ENCODE measurements around the gene ORMDL2. TPM values are rescaled to one million over a fixed set of nuclear protein-coding genes. Genes with fewer than 3 reads are reported as not detected.
"Not testable (repeated sequence)": the region's sequence is repeated elsewhere in the genome, so short reads cannot be mapped to it uniquely, and the experiment has no call there.

ORMDL2 gene
- total and polyA plus RNA-seq, 7 donors: 9.1 to 64.6 (median 18.0) TPM

DNA sequence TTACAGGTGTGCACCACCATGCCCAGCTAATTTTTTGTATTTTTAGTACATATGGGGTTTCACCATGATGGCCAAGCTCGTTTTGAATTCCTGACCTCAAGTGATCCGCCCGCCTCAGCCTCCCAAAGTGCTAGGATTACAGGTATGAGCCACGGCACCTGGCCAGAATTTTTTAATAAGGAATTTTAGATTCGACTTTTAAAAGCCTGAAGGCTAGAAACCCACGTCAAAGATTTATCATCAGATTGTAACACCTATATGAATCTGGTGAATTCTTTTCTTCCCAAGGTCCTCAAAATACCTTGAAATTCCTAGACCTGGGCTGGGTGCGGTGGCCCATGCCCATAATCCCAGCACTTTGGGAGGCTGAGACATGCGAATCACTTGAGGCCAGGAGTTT, 43.6 kb downstream of the ORMDL2 start:
- H3K36me3 ChIP-seq: no peaks in the 10 kb centered on the region
- H3K4me1 ChIP-seq: no peaks in the 10 kb centered on the region
- WGBS, 2 donors: 94 to 95% methylated on average over 8 of the region's 8 CpGs
- no peak for TF ChIP-seq EP300 (IDR thresholded peaks at IDR 0.05)
- TF ChIP-seq POLR2A (IDR thresholded peaks at IDR 0.05): no peak
- peaks cover 0 to 5% (median 0%) of the 10 kb centered on the region in 4 donors for H3K9me3 ChIP-seq
- intact Hi-C loops (cut with DNase I): no loop called here
- no peak for DNase-seq
- H3K27ac ChIP-seq: no peak overlapping the region
- H3K4me3 ChIP-seq: no peak overlapping the region
- H3K27me3 ChIP-seq: no peaks in the 10 kb centered on the region

- no peak for TF ChIP-seq POLR2AphosphoS5 (IDR thresholded peaks at IDR 0.05)
- no peak for TF ChIP-seq POLR2A (IDR thresholded peaks at IDR 0.05)
- TF ChIP-seq, protein P1, sequence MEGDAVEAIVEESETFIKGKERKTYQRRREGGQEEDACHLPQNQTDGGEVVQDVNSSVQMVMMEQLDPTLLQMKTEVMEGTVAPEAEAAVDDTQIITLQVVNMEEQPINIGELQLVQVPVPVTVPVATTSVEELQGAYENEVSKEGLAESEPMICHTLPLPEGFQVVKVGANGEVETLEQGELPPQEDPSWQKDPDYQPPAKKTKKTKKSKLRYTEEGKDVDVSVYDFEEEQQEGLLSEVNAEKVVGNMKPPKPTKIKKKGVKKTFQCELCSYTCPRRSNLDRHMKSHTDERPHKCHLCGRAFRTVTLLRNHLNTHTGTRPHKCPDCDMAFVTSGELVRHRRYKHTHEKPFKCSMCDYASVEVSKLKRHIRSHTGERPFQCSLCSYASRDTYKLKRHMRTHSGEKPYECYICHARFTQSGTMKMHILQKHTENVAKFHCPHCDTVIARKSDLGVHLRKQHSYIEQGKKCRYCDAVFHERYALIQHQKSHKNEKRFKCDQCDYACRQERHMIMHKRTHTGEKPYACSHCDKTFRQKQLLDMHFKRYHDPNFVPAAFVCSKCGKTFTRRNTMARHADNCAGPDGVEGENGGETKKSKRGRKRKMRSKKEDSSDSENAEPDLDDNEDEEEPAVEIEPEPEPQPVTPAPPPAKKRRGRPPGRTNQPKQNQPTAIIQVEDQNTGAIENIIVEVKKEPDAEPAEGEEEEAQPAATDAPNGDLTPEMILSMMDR (IDR thresholded peaks at IDR 0.05): no peak
- TF ChIP-seq EP300 (IDR thresholded peaks at IDR 0.05): no peak
- DNase-seq: no peak
- Histone ChIP-seq H3K4me3 (no peak overlapping the region), H3K36me3 (no peaks in the 10 kb centered on the region), H3K27me3 (no peaks in the 10 kb centered on the region), H3K27ac (no peak overlapping the region), H3K9me3 (peaks cover 0 to 5% (median 0%) of the 10 kb centered on the region in 4 donors), H3K4me1 (no peaks in the 10 kb centered on the region)
- intact Hi-C loops (cut with DNase I): no loop called here
- 87 to 91% methylated on average over 3 of the region's 3 CpGs for WGBS, 2 donors
These were observed 44.0 kb downstream of the ORMDL2 start for GRCh38 chr12:55861871-55862270.

- TF ChIP-seq EP300 (IDR thresholded peaks at IDR 0.05) (no peak), POLR2AphosphoS5 (IDR thresholded peaks at IDR 0.05) (no peak), POLR2A (IDR thresholded peaks at IDR 0.05) (no peak)
- TF ChIP-seq, protein P1 (IDR thresholded peaks at IDR 0.05): no peak
These were observed 44.4 kb downstream of the ORMDL2 start for GRCh38 chr12:55862286-55862685.

DNA sequence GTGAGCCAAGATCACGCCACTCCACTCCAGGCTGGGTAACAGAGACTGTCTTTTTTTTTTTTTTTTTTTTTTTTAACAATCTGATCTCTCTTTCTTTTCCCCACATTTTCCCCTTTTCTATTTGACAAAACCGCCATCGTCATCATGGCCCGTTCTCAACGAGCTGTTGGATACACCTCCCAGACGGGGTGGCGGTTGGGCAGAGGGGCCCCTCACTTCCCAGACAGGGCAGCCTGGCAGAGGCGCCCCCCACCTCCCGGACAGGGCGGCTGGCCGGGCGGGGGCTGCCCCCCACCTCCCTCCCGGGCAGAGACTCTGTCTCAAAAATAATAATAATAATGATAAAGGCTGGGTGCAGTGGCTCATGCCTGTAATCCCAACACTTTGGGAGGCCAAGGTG, 45.1 kb downstream of the ORMDL2 start:
- 95 to 96% methylated on average over 13 of the region's 13 CpGs for WGBS, 2 donors
- not testable (repeated sequence) for H3K36me3 ChIP-seq, H3K9me3 ChIP-seq

More at GRCh38 chr12:55862286-55862685, 44.4 kb downstream of the ORMDL2 start:
- H3K4me1 ChIP-seq: no peaks in the 10 kb centered on the region
- H3K27ac ChIP-seq: no peak overlapping the region
- no peaks in the 10 kb centered on the region for H3K27me3 ChIP-seq
- no peak for DNase-seq
- intact Hi-C loops (cut with DNase I): no loop called here
- peaks cover 0 to 5% (median 0%) of the 10 kb centered on the region in 4 donors for H3K9me3 ChIP-seq
- H3K36me3 ChIP-seq: no peaks in the 10 kb centered on the region
- H3K4me3 ChIP-seq: no peak overlapping the region

GRCh38 chr12:55865327-55865726, 47.5 kb downstream of the ORMDL2 start:
- intact Hi-C loops (cut with DNase I): no loop called here
- Histone ChIP-seq H3K4me3 (no peak overlapping the region), H3K9me3 (peaks cover 0 to 5% (median 0%) of the 10 kb centered on the region in 4 donors), H3K4me1 (no peaks in the 10 kb centered on the region), H3K27me3 (no peaks in the 10 kb centered on the region), H3K27ac (no peak overlapping the region), H3K36me3 (no peaks in the 10 kb centered on the region)
- DNase-seq: no peak
- TF ChIP-seq EP300 (IDR thresholded peaks at IDR 0.05): no peak
- TF ChIP-seq, protein P1 (IDR thresholded peaks at IDR 0.05): no peak
- no peak for TF ChIP-seq POLR2AphosphoS5 (IDR thresholded peaks at IDR 0.05)
- TF ChIP-seq POLR2A (IDR thresholded peaks at IDR 0.05): no peak
- 93 to 95% methylated on average over 2 of the region's 2 CpGs for WGBS, 2 donors

More for the DNA sequence above, 45.1 kb downstream of the ORMDL2 start:
- H3K27ac ChIP-seq; H3K27me3 ChIP-seq; DNase-seq; H3K4me3 ChIP-seq; intact Hi-C loops (cut with DNase I); H3K4me1 ChIP-seq: not testable (repeated sequence)

DNA sequence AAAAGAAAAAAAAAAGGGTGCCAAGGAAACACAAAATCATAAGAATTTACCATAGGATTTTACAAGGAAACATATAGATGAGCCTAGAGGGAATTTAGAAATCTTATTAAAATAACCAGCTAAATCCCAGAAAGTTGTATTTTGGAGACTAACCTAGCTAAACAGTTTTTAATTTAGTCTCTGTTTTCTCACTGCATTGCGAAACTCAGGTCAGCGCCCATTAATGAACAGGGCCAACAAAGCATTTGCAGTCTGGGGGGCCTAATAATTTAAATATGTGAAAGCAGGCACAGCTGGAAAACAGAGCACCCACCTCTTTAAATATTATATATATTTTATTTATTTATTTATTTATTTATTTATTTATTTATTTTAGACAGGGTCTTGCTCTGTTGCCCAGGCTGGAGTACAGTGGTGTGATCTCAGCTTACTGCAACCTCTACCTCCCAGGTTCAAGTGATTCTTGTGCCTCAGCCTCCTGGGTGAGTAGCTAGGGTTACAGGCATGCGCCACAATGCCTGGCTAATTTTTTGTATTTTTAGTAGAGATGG, 48.7 kb downstream of the ORMDL2 start:
- WGBS, 2 donors: 97 to 98% methylated on average over 3 of the region's 3 CpGs
- intact Hi-C loops (cut with DNase I); H3K4me1 ChIP-seq; DNase-seq; H3K27me3 ChIP-seq; H3K27ac ChIP-seq; H3K36me3 ChIP-seq; H3K4me3 ChIP-seq; H3K9me3 ChIP-seq: not testable (repeated sequence)

Other genes with a start within 250 kb of the ORMDL2 start
- not detected for gene OR2AP1, start 245.6 kb upstream of the ORMDL2 start, total RNA-seq
- gene OR2AP1, start 245.6 kb upstream of the ORMDL2 start, polyA plus RNA-seq: not detected
- not detected for gene OR10P1, start 181.1 kb upstream of the ORMDL2 start, total RNA-seq
- gene OR10P1, start 181.1 kb upstream of the ORMDL2 start, polyA plus RNA-seq: not detected
- gene ITGA7, start 110.1 kb upstream of the ORMDL2 start, total RNA-seq: 100 to 1,000 TPM in 3 of 4 donors, 10 to 100 TPM in 1; 66.6 to 588 (median 204) TPM
- 10 to 100 TPM in 1 of 3 donors, 1 to 10 TPM in 2; 1.8 to 21.0 (median 3.6) TPM for gene ITGA7, start 110.1 kb upstream of the ORMDL2 start, polyA plus RNA-seq
- 100 to 1,000 TPM; 173 to 356 (median 317) TPM for gene BLOC1S1, start 102.0 kb upstream of the ORMDL2 start, total RNA-seq
- 100 to 1,000 TPM; 329 to 655 (median 634) TPM for gene BLOC1S1, start 102.0 kb upstream of the ORMDL2 start, polyA plus RNA-seq
- gene RDH5, start 97.6 kb upstream of the ORMDL2 start, total RNA-seq: 10 to 100 TPM; 11.2 to 37.5 (median 32.1) TPM
- 10 to 100 TPM in 2 of 3 donors, 1 to 10 TPM in 1; 8.4 to 34.4 (median 27.1) TPM for gene RDH5, start 97.6 kb upstream of the ORMDL2 start, polyA plus RNA-seq
- gene CD63, start 89.0 kb upstream of the ORMDL2 start, total RNA-seq: 100 to 1,000 TPM; 670 to 933 (median 849) TPM
- gene CD63, start 89.0 kb upstream of the ORMDL2 start, polyA plus RNA-seq: 1,000 to 10,000 TPM in 1 of 3 donors, 100 to 1,000 TPM in 2; 450 to 1,058 (median 486) TPM
- 10 to 100 TPM in 1 of 4 donors, 1 to 10 TPM in 3; 4.3 to 12.2 (median 4.6) TPM for gene GDF11, start 74.9 kb upstream of the ORMDL2 start, total RNA-seq
- gene GDF11, start 74.9 kb upstream of the ORMDL2 start, polyA plus RNA-seq: 1 to 10 TPM; 1.2 to 3.9 (median 2.4) TPM
- 10 to 100 TPM; 49.0 to 81.9 (median 76.9) TPM for gene SARNP, start 317 bp upstream of the ORMDL2 start, total RNA-seq
- 100 to 1,000 TPM in 2 of 3 donors, 10 to 100 TPM in 1; 93.1 to 106 (median 104) TPM for gene SARNP, start 317 bp upstream of the ORMDL2 start, polyA plus RNA-seq
- 10 to 100 TPM; 19.0 to 31.3 (median 25.4) TPM for gene DNAJC14, start 11.5 kb downstream of the ORMDL2 start, total RNA-seq
- 10 to 100 TPM; 13.2 to 27.2 (median 14.4) TPM for gene DNAJC14, start 11.5 kb downstream of the ORMDL2 start, polyA plus RNA-seq
- gene MMP19, start 24.9 kb downstream of the ORMDL2 start, total RNA-seq: 10 to 100 TPM in 1 of 4 donors, 1 to 10 TPM in 3; 6.0 to 18.0 (median 7.5) TPM
- 1 to 10 TPM; 1.2 to 6.0 (median 2.1) TPM for gene MMP19, start 24.9 kb downstream of the ORMDL2 start, polyA plus RNA-seq
- 10 to 100 TPM; 17.5 to 31.7 (median 27.6) TPM for gene PYM1, start 109.9 kb downstream of the ORMDL2 start, total RNA-seq
- gene PYM1, start 109.9 kb downstream of the ORMDL2 start, polyA plus RNA-seq: 10 to 100 TPM; 59.9 to 93.9 (median 65.5) TPM
- 10 to 100 TPM; 21.4 to 76.4 (median 49.1) TPM for gene DGKA, start 113.1 kb downstream of the ORMDL2 start, total RNA-seq
- gene DGKA, start 113.1 kb downstream of the ORMDL2 start, polyA plus RNA-seq: 10 to 100 TPM; 43.0 to 97.8 (median 44.4) TPM
- 1 to 10 TPM in 1 of 4 donors, under 1 TPM in 1, not detected in 2; 0.71 to 1.3 TPM for gene PMEL, start 148.0 kb downstream of the ORMDL2 start, total RNA-seq
- gene PMEL, start 148.0 kb downstream of the ORMDL2 start, polyA plus RNA-seq: 1 to 10 TPM; 1.2 to 1.8 (median 1.7) TPM
- gene CDK2, start 148.8 kb downstream of the ORMDL2 start, total RNA-seq: 10 to 100 TPM; 11.4 to 27.7 (median 18.8) TPM
- 10 to 100 TPM in 2 of 3 donors, 1 to 10 TPM in 1; 7.2 to 23.4 (median 11.1) TPM for gene CDK2, start 148.8 kb downstream of the ORMDL2 start, polyA plus RNA-seq
- gene RAB5B, start 156.0 kb downstream of the ORMDL2 start, total RNA-seq: 100 to 1,000 TPM in 3 of 4 donors, 10 to 100 TPM in 1; 92.8 to 102 (median 101) TPM
- 100 to 1,000 TPM in 1 of 3 donors, 10 to 100 TPM in 2; 82.8 to 113 (median 83.5) TPM for gene RAB5B, start 156.0 kb downstream of the ORMDL2 start, polyA plus RNA-seq
- gene SUOX, start 179.2 kb downstream of the ORMDL2 start, total RNA-seq: 10 to 100 TPM; 20.9 to 51.0 (median 25.4) TPM
- gene SUOX, start 179.2 kb downstream of the ORMDL2 start, polyA plus RNA-seq: 10 to 100 TPM in 2 of 3 donors, 1 to 10 TPM in 1; 8.4 to 16.1 (median 15.0) TPM
- 10 to 100 TPM in 1 of 4 donors, 1 to 10 TPM in 3; 2.3 to 23.8 (median 4.9) TPM for gene IKZF4, start 203.0 kb downstream of the ORMDL2 start, total RNA-seq
- gene IKZF4, start 203.0 kb downstream of the ORMDL2 start, polyA plus RNA-seq: 1 to 10 TPM in 2 of 3 donors, under 1 TPM in 1; 0.92 to 2.4 (median 1.2) TPM
- gene RPS26, start 223.9 kb downstream of the ORMDL2 start, total RNA-seq: 1,000 to 10,000 TPM in 2 of 4 donors, 100 to 1,000 TPM in 2; 130 to 3,746 (median 1,580) TPM
- gene RPS26, start 223.9 kb downstream of the ORMDL2 start, polyA plus RNA-seq: 1,000 to 10,000 TPM; 1,901 to 2,147 (median 2,067) TPM

Data from sigmoid colon (tissue), 7 donors.